GM12874 (cell line): ENCODE data around the gene ZNF654.

Source experiments
- CTCF ChIP-seq: IDR thresholded peaks from 2 replicates; pipeline ENCODE4 v1.5.1; 2011; ENCODE audit warnings: low read depth, mild to moderate bottlenecking, control low read depth, low read length, moderate library complexity; ENCODE audit not compliant: insufficient read depth

The ZNF654 gene

GRCh38 chr3:88031642-88032077, 27.4 kb upstream of the ZNF654 start:
- TF ChIP-seq CTCF: no peak

GRCh38 chr3:88032245-88032644, 26.8 kb upstream of the ZNF654 start:
- TF ChIP-seq CTCF: no peak

GRCh38 chr3:88033079-88033478, 26.0 kb upstream of the ZNF654 start:
- no peak for TF ChIP-seq CTCF

- TF ChIP-seq CTCF: no peak
Observed at GRCh38 chr3:88033808-88034207, 25.2 kb upstream of the ZNF654 start.

- TF ChIP-seq CTCF: no peak
Observed at GRCh38 chr3:88034491-88035275, 24.4 kb upstream of the ZNF654 start.

GRCh38 chr3:88036221-88036620, 22.8 kb upstream of the ZNF654 start:
- TF ChIP-seq CTCF: no peak

GRCh38 chr3:88038566-88038965, 20.5 kb upstream of the ZNF654 start:
- TF ChIP-seq CTCF: no peak
